OCI-LY7 (cell line): ENCODE results near the gene G6PC3.

Experiments used
- EZH2phosphoT487 ChIP-seq: fragments of 200-600 bp; sonication (generic); IDR thresholded peaks from 2 replicates; pipeline ENCODE4 v1.6.1; 2018; ENCODE audit warnings: low read depth, borderline replicate concordance, mild to moderate bottlenecking, mixed run types, antibody characterized with exemption, low read length, moderate library complexity, mixed read lengths
- TF ChIP-seq, protein P1 (sequence below): fragments of 200-600 bp; sonication (generic); conservative IDR thresholded peaks from 2 replicates; pipeline ENCODE4 v1.5.1; 2014; ENCODE audit warnings: mild to moderate bottlenecking, antibody characterized with exemption, low read length, moderate library complexity, mixed read lengths

DNA sequence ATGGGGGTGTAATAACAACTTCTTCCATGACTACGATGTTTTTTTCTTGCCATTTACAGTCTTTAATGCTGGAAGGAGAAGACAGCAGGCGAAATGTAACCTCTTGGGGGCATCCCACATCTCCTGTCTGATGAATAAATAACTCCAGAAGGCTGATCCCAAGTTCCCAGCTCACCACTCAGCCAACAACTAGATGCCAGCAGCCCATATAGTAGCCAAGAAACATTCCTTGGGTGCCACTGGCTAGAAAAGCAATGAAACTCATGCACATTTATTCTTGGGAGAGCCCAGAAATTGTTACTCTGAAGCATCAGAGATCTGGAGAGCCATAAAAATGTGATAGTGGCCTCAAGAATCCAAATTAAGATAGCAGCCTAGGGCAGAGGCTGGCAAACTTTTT, 33.1 kb upstream of the G6PC3 start:
- TF ChIP-seq, protein P1, sequence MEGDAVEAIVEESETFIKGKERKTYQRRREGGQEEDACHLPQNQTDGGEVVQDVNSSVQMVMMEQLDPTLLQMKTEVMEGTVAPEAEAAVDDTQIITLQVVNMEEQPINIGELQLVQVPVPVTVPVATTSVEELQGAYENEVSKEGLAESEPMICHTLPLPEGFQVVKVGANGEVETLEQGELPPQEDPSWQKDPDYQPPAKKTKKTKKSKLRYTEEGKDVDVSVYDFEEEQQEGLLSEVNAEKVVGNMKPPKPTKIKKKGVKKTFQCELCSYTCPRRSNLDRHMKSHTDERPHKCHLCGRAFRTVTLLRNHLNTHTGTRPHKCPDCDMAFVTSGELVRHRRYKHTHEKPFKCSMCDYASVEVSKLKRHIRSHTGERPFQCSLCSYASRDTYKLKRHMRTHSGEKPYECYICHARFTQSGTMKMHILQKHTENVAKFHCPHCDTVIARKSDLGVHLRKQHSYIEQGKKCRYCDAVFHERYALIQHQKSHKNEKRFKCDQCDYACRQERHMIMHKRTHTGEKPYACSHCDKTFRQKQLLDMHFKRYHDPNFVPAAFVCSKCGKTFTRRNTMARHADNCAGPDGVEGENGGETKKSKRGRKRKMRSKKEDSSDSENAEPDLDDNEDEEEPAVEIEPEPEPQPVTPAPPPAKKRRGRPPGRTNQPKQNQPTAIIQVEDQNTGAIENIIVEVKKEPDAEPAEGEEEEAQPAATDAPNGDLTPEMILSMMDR, result no peak
- TF ChIP-seq EZH2phosphoT487, result no peak
